CD4-positive, alpha-beta T cell (primary cell): ENCODE data around the gene TRIM69. TPM values are rescaled to one million over a fixed set of nuclear protein-coding genes. Genes with fewer than 3 reads are reported as not detected.
"Not testable (repeated sequence)": the region's sequence is repeated elsewhere in the genome, so short reads cannot be mapped to it uniquely, and the experiment has no call there.

Source experiments
- ATAC-seq: fragments of 200-7000 bp; cut with Tn5 transposase; one replicate; pipeline ENCODE4 v1.10.0; 2022; ENCODE audit warnings: mild to moderate bottlenecking; ENCODE audit not compliant: poor library complexity
- CTCF ChIA-PET: fragments of 350-600 bp; sonication (Branson Sonifier 250); formaldehyde crosslinking; loops from one replicate; lab custom pipeline; 2021; ENCODE audit warnings: antibody characterized with exemption, inconsistent platforms; lab: Charles Lee
- POLR2A ChIA-PET: fragments of 350-600 bp; sonication (Branson Sonifier 250); formaldehyde crosslinking; loops from one replicate; lab custom pipeline; 2021; ENCODE audit warnings: antibody characterized with exemption, inconsistent platforms; lab: Charles Lee
- DNase-seq, 14 experiments: peaks; one replicate each; pipeline ENCODE4 v3.0.0-alpha.2; 2013 to 2020; ENCODE audit warnings: mixed read lengths in 2 of 14
- H3K27ac ChIP-seq, 2 donors: one replicate each; pipeline versions ENCODE4 v1.5.1 to v1.7.0; 2013; ENCODE audit warnings: low read length in 2 of 2, low read depth in 1 of 2, mild to moderate bottlenecking in 1 of 2
- H3K27me3 ChIP-seq, 2 experiments: 1 replicate in 1 of 2; 2 replicates in 1 of 2; pipeline versions ENCODE4 v1.6.1 to v1.7.0; 2013; ENCODE audit warnings: low read length in 2 of 2, control low read depth in 1 of 2, mild to moderate bottlenecking in 1 of 2, moderate library complexity in 1 of 2; ENCODE audit not compliant: insufficient read depth in 2 of 2, control insufficient read depth in 1 of 2
- H3K36me3 ChIP-seq: one replicate; pipeline ENCODE4 v1.6.1; 2013; ENCODE audit warnings: low read length, control low read depth; ENCODE audit not compliant: insufficient read depth
- H3K4me1 ChIP-seq: one replicate; pipeline ENCODE4 v1.6.1; 2013; ENCODE audit warnings: low read length, control low read depth; ENCODE audit not compliant: insufficient read depth
- H3K4me3 ChIP-seq: one replicate; pipeline ENCODE4 v1.5.1; 2013; ENCODE audit warnings: mild to moderate bottlenecking, low read length, moderate library complexity
- H3K9me3 ChIP-seq, 2 experiments: 1 replicate in 1 of 2; 2 replicates in 1 of 2; pipeline versions ENCODE4 v1.6.1 to v1.7.0; 2013; ENCODE audit warnings: low read length in 2 of 2, mild to moderate bottlenecking in 2 of 2, control low read depth in 1 of 2, moderate library complexity in 1 of 2; ENCODE audit not compliant: control insufficient read depth in 1 of 2, insufficient read depth in 1 of 2
- H3K27ac Mint-ChIP-seq: one replicate; pipeline ENCODE4 v1.8.0; 2020; ENCODE audit warnings: mixed read lengths
- H3K27me3 Mint-ChIP-seq: one replicate; pipeline ENCODE4 v1.8.0; 2021; ENCODE audit warnings: mixed read lengths
- H3K36me3 Mint-ChIP-seq: one replicate; pipeline ENCODE4 v1.8.0; 2021; ENCODE audit warnings: low read depth, mixed read lengths
- H3K4me1 Mint-ChIP-seq: one replicate; pipeline ENCODE4 v1.8.0; 2021; ENCODE audit warnings: low read depth, mixed read lengths
- H3K4me3 Mint-ChIP-seq: one replicate; pipeline ENCODE4 v1.8.0; 2020; ENCODE audit warnings: mild to moderate bottlenecking, mixed read lengths
- H3K9me3 Mint-ChIP-seq: one replicate; pipeline ENCODE4 v1.8.0; 2020; ENCODE audit warnings: mixed read lengths
- intact Hi-C, 2 experiments: fragments of 100-400 bp; cut with DNase I in 1 of 2; cut with micrococcal nuclease in 1 of 2; formaldehyde crosslinking; loops; one replicate each; pipeline versions ENCODE4 v1.15.1 to v1.9.0; 2023 to 2025; cut with DNase I, micrococcal nuclease
- total RNA-seq, 174 experiments: library from RNA in 2 of 174; stranded (reverse) in 2 of 174; gene quantifications; one replicate each; pipeline ENCODE4 v1.2.3 and lab custom pipeline; 2021 to 2026
- TF ChIP-seq, protein P1 (sequence below): fragments of 200-600 bp; IDR thresholded peaks from one replicate; pipeline ENCODE4 v1.8.0; 2022; ENCODE audit warnings: antibody characterized with exemption, mild to moderate bottlenecking

The TRIM69 gene
- total RNA-seq, 2 experiments from 2014 or later: 6.2 to 9.8 TPM

DNA sequence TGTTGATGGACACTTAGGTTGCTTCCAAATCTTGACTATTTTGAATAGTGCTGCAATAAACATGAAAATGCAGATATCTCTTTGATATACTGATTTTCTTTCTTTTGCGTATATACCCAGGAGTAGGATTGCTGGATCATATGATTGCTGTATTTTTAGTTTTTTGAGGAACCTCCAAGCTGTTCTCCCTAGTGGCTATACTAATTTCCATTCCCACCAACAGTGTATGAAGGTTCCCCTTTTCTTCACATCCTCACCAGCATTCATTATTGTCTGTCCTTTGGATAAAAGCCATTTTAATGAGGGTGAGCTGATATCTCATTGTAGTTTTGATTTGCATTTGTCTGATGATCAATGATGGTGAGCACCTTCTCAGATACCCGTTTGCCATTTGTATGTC, 37.7 kb upstream of the TRIM69 start:
- no peak for DNase-seq
- intact Hi-C loops: no loop called here
- POLR2A ChIA-PET: interaction anchor here (0.6 to 6.0 kb wide), 10 partner anchors 8 to 41 kb away, joined by 3 to 67 read pairs (median 4); partner anchors contain the start of genes B2M, PATL2 and SPG11

DNA sequence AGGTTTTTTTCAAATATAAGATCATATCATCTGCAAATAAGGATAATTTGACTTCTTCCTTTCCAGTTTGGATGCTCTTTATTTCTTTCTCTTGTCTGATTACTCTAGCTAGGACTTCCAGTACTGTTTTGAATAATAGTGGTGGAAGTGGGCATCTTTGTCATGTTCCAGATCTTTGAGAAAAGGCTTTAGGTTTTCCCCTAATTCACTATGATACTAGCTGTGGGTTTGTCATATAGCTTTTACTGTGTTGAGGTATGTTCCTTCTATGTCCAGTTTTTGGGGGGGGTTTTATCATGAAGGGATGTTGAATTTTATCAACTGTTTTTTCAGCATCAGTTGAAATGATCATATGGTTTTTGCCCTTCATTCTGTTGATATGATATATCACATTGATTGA, 35.7 kb upstream of the TRIM69 start:
- H3K27me3 ChIP-seq, H3K4me3 ChIP-seq, H3K27ac Mint-ChIP-seq, H3K4me3 Mint-ChIP-seq, DNase-seq, H3K9me3 ChIP-seq, intact Hi-C loops, H3K36me3 ChIP-seq, ATAC-seq, H3K4me1 ChIP-seq, H3K36me3 Mint-ChIP-seq, H3K27ac ChIP-seq, H3K27me3 Mint-ChIP-seq: not testable (repeated sequence)
- peaks cover 11% of the 10 kb centered on the region for H3K9me3 Mint-ChIP-seq
- H3K4me1 Mint-ChIP-seq: peaks cover 14% of the 10 kb centered on the region
- ChIA-PET POLR2A (interaction anchor here (1.3 kb wide), 1 partner anchor 28 kb away, joined by 3 read pairs; no protein-coding TSS in a partner anchor), CTCF (interaction anchor here (2.1 kb wide), 1 partner anchor 24 kb away, joined by 5 read pairs; no protein-coding TSS in a partner anchor)

More for the DNA sequence above, 37.7 kb upstream of the TRIM69 start:
- TF ChIP-seq, protein P1, sequence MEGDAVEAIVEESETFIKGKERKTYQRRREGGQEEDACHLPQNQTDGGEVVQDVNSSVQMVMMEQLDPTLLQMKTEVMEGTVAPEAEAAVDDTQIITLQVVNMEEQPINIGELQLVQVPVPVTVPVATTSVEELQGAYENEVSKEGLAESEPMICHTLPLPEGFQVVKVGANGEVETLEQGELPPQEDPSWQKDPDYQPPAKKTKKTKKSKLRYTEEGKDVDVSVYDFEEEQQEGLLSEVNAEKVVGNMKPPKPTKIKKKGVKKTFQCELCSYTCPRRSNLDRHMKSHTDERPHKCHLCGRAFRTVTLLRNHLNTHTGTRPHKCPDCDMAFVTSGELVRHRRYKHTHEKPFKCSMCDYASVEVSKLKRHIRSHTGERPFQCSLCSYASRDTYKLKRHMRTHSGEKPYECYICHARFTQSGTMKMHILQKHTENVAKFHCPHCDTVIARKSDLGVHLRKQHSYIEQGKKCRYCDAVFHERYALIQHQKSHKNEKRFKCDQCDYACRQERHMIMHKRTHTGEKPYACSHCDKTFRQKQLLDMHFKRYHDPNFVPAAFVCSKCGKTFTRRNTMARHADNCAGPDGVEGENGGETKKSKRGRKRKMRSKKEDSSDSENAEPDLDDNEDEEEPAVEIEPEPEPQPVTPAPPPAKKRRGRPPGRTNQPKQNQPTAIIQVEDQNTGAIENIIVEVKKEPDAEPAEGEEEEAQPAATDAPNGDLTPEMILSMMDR: no peak
- Mint-ChIP-seq H3K9me3 (peaks cover 9% of the 10 kb centered on the region), H3K4me1 (peaks cover 28% of the 10 kb centered on the region), H3K4me3 (no peak overlapping the region), H3K27ac (no peak overlapping the region), H3K36me3 (no peaks in the 10 kb centered on the region), H3K27me3 (no peaks in the 10 kb centered on the region)
- CTCF ChIA-PET: interaction anchor here (1.0 to 1.3 kb wide), 2 partner anchors 12 to 35 kb away, joined by 4 to 5 read pairs; partner anchors contain the start of genes B2M, PATL2 and SPG11
- Histone ChIP-seq H3K9me3 (no peaks in the 10 kb centered on the region), H3K4me3 (no peak overlapping the region), H3K27me3 (no peaks in the 10 kb centered on the region), H3K27ac (no peak overlapping the region), H3K4me1 (peaks cover 9% of the 10 kb centered on the region), H3K36me3 (no peaks in the 10 kb centered on the region)
- ATAC-seq: no peak

DNA sequence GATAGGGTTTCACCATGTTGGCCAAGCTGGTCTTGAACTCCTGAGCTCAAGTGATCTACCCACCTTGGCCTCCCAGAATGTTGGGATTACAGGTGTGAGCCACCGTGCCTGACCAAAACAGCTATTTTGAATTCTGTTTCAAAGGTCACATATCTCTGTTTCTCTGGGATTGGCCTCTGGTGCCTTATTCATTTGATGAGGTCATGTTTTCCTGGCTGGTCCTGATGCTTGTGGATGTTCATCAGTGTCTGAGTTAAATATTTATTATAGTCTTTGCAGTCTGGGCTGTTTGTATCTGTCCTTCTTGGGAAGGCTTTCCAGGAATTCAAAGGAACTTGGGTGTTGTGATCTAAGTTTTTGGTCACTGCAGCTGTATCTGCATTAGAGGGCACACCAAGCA, 30.3 kb upstream of the TRIM69 start:
- H3K4me3 ChIP-seq: no peak overlapping the region
- H3K27me3 ChIP-seq: no peaks in the 10 kb centered on the region
- TF ChIP-seq, protein P1: no peak
- H3K27ac ChIP-seq: no peak overlapping the region
- DNase-seq (no peak), ATAC-seq (no peak)
- H3K4me1 Mint-ChIP-seq: peaks cover 34% of the 10 kb centered on the region
- CTCF ChIA-PET: interaction anchor here (1.6 to 4.6 kb wide), 2 partner anchors 43 to 725 kb away, joined by 3 to 27 read pairs; partner anchors contain the start of gene SPG11
- peaks cover 7% of the 10 kb centered on the region for H3K9me3 Mint-ChIP-seq
- H3K4me1 ChIP-seq: peaks cover 23% of the 10 kb centered on the region
- POLR2A ChIA-PET: interaction anchor here (18.4 to 38.3 kb wide), 2 partner anchors 23 to 37 kb away, joined by 2107 to 4232 read pairs; partner anchors contain the start of genes SPG11 and TRIM69
- intact Hi-C loops: no loop called here
- no peaks in the 10 kb centered on the region for H3K27me3 Mint-ChIP-seq
- H3K36me3 Mint-ChIP-seq: peaks cover 29% of the 10 kb centered on the region
- peaks cover 0 to 5% of the 10 kb centered on the region in 2 experiments for H3K9me3 ChIP-seq
- no peak overlapping the region for H3K4me3 Mint-ChIP-seq
- H3K36me3 ChIP-seq: peaks cover 6% of the 10 kb centered on the region
- no peak overlapping the region for H3K27ac Mint-ChIP-seq
